Neural cell (in vitro differentiated cells): ENCODE measurements around the gene FBXO11. TPM values are rescaled to one million over a fixed set of nuclear protein-coding genes. Genes with fewer than 3 reads are reported as not detected.
"Not testable (repeated sequence)": the region's sequence is repeated elsewhere in the genome, so short reads cannot be mapped to it uniquely, and the experiment has no call there.

Experiments
- H2AFZ ChIP-seq: fragments of 200-600, 300-800 bp; sonication (generic), shearing (Covaris generic); 2 replicates; pipeline ENCODE4 v1.6.0; 2014; ENCODE audit warnings: low read depth, mild to moderate bottlenecking, antibody characterized with exemption, low read length, moderate library complexity
- H3F3A ChIP-seq: fragments of 200-600 bp; shearing (Covaris generic); 2 replicates; pipeline ENCODE4 v1.6.1; 2016; ENCODE audit warnings: mild to moderate bottlenecking, moderate library complexity, mixed read lengths, antibody characterized with exemption, low read length; ENCODE audit not compliant: insufficient read depth, poor library complexity, severe bottlenecking
- H3K27ac ChIP-seq: fragments of 200-600, 300-800 bp; sonication (generic), shearing (Covaris generic); 2 replicates; pipeline ENCODE4 v1.5.1; 2014; ENCODE audit warnings: mild to moderate bottlenecking, low read length, moderate library complexity
- H3K27me3 ChIP-seq: fragments of 300-800, 200-600 bp; sonication (generic), shearing (Covaris generic); 2 replicates; pipeline ENCODE4 v1.6.0; 2014; ENCODE audit warnings: mild to moderate bottlenecking, low read depth, low read length, moderate library complexity; ENCODE audit not compliant: insufficient read depth
- H3K36me3 ChIP-seq: fragments of 300-800, 200-600 bp; sonication (generic), shearing (Covaris generic); 2 replicates; pipeline ENCODE4 v1.5.1; 2014; ENCODE audit warnings: mild to moderate bottlenecking, antibody characterized with exemption, low read length, moderate library complexity; ENCODE audit not compliant: insufficient read depth
- H3K4me2 ChIP-seq: fragments of 300-800, 200-600 bp; sonication (generic), shearing (Covaris generic); 2 replicates; pipeline ENCODE4 v1.6.0; 2014; ENCODE audit warnings: mild to moderate bottlenecking, low read length
- H3K4me3 ChIP-seq: fragments of 300-800, 200-600 bp; sonication (generic), shearing (Covaris generic); 2 replicates; pipeline ENCODE4 v1.5.1; 2014; ENCODE audit warnings: mild to moderate bottlenecking, low read length, moderate library complexity
- H3K79me2 ChIP-seq: fragments of 200-600 bp; shearing (Covaris generic); replicated peaks from 2 replicates; pipeline ENCODE4 v1.6.0; 2014; ENCODE audit warnings: mild to moderate bottlenecking, low read length, moderate library complexity; ENCODE audit not compliant: insufficient read depth
- H3K9ac ChIP-seq: fragments of 300-800, 200-600 bp; sonication (generic), shearing (Covaris generic); 2 replicates; pipeline ENCODE4 v1.6.1; 2016; ENCODE audit warnings: mild to moderate bottlenecking, low read length, mixed read lengths
- H3K9me2 ChIP-seq: fragments of 200-600 bp; shearing (Covaris generic); 2 replicates; pipeline ENCODE4 v1.6.1; 2016; ENCODE audit warnings: mild to moderate bottlenecking, low read length, mixed read lengths; ENCODE audit not compliant: insufficient read depth
- H3K9me3 ChIP-seq: fragments of 200-600, 300-800 bp; sonication (generic), shearing (Covaris generic); 2 replicates; pipeline ENCODE4 v1.6.1; 2016; ENCODE audit warnings: mild to moderate bottlenecking, mixed run types, low read length, moderate library complexity, mixed read lengths
- H4K20me1 ChIP-seq: fragments of 200-600 bp; shearing (Covaris generic); 2 replicates; pipeline ENCODE4 v1.6.1; 2016; ENCODE audit warnings: mild to moderate bottlenecking, mixed run types; ENCODE audit not compliant: insufficient read depth
- EP300 ChIP-seq: fragments of 450-650 bp; conservative IDR thresholded peaks from 2 replicates; pipeline ENCODE4 v1.6.1; 2014; ENCODE audit warnings: antibody characterized with exemption, mild to moderate bottlenecking, moderate library complexity; ENCODE audit not compliant: poor library complexity, severe bottlenecking
- EZH2 ChIP-seq: fragments of 200-600, 300-800 bp; shearing (Covaris generic), sonication (generic); IDR thresholded peaks from 2 replicates; pipeline ENCODE4 v1.6.1; 2014; ENCODE audit warnings: antibody characterized with exemption, low read length, borderline replicate concordance, mild to moderate bottlenecking; ENCODE audit not compliant: insufficient read depth, poor library complexity, severe bottlenecking
- MXI1 ChIP-seq: fragments of 450-650 bp; conservative IDR thresholded peaks from 2 replicates; pipeline ENCODE4 v1.6.1; 2014; ENCODE audit warnings: antibody characterized with exemption, mild to moderate bottlenecking; ENCODE audit not compliant: poor library complexity, severe bottlenecking
- POLR2AphosphoS5 ChIP-seq: IDR thresholded peaks from 2 replicates; pipeline ENCODE4 v1.6.1; 2012
- RAD21 ChIP-seq: fragments of 450-650 bp; conservative IDR thresholded peaks from 2 replicates; pipeline ENCODE4 v1.6.1; 2014; ENCODE audit warnings: antibody characterized with exemption, mild to moderate bottlenecking, moderate library complexity
- SMC3 ChIP-seq: fragments of 450-650 bp; conservative IDR thresholded peaks from 2 replicates; pipeline ENCODE4 v1.6.1; 2014; ENCODE audit warnings: antibody characterized with exemption, mild to moderate bottlenecking, moderate library complexity; ENCODE audit not compliant: poor library complexity
- TAF1 ChIP-seq: IDR thresholded peaks from 2 replicates; pipeline ENCODE4 v1.6.1; 2012; ENCODE audit warnings: low read depth
- polyA plus RNA-seq: library from polyadenylated mRNA; depleted of rRNA; stranded (reverse); fragments of >200 nt; gene quantifications from 2 replicates; pipeline ENCODE4 v1.2.3, GENCODE V29; 2014
- TF ChIP-seq, protein P1 (sequence below): IDR thresholded peaks from 2 replicates; pipeline ENCODE4 v1.6.1; 2012; ENCODE audit warnings: borderline replicate concordance
- TF ChIP-seq, protein P2 (sequence below): fragments of 450-650 bp; IDR thresholded peaks from 2 replicates; pipeline ENCODE4 v1.5.1; 2014; ENCODE audit warnings: antibody characterized with exemption, mild to moderate bottlenecking, moderate library complexity; ENCODE audit not compliant: poor library complexity, severe bottlenecking

Gene FBXO11
- polyA plus RNA-seq, 1 donor from 2014 or later: 132 TPM

DNA sequence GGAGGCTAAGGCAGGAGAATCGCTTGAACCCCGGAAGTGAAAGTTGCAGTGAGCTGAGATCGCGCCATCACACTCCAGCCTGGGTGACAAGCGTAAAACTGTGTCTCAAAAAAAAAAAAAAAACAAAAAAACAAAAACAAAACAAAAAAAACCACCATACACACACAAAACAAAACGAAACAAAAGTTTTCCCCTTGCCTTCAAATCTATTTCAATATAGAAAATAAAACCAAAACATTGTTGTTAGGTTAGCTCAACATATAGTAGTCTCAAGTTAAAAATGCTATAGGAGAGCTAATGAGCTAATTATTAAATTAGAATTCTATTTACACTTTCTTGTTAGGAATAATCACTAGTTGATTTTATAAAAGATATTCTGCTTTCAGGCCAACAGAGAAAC is 43.3 kb downstream of the FBXO11 start:
- H3K4me3 ChIP-seq: no peak overlapping the region
- no peak overlapping the region for H2AFZ ChIP-seq
- no peaks in the 10 kb centered on the region for H3K9me2 ChIP-seq
- TF ChIP-seq, protein P1, sequence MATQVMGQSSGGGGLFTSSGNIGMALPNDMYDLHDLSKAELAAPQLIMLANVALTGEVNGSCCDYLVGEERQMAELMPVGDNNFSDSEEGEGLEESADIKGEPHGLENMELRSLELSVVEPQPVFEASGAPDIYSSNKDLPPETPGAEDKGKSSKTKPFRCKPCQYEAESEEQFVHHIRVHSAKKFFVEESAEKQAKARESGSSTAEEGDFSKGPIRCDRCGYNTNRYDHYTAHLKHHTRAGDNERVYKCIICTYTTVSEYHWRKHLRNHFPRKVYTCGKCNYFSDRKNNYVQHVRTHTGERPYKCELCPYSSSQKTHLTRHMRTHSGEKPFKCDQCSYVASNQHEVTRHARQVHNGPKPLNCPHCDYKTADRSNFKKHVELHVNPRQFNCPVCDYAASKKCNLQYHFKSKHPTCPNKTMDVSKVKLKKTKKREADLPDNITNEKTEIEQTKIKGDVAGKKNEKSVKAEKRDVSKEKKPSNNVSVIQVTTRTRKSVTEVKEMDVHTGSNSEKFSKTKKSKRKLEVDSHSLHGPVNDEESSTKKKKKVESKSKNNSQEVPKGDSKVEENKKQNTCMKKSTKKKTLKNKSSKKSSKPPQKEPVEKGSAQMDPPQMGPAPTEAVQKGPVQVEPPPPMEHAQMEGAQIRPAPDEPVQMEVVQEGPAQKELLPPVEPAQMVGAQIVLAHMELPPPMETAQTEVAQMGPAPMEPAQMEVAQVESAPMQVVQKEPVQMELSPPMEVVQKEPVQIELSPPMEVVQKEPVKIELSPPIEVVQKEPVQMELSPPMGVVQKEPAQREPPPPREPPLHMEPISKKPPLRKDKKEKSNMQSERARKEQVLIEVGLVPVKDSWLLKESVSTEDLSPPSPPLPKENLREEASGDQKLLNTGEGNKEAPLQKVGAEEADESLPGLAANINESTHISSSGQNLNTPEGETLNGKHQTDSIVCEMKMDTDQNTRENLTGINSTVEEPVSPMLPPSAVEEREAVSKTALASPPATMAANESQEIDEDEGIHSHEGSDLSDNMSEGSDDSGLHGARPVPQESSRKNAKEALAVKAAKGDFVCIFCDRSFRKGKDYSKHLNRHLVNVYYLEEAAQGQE: no peak
- TF ChIP-seq TAF1 (no peak), SMC3 (no peak), EP300 (no peak)
- H3K9ac ChIP-seq: no peak overlapping the region
- H3F3A ChIP-seq: no peaks in the 10 kb centered on the region
- peaks cover 91% of the 10 kb centered on the region for H3K79me2 ChIP-seq
- H4K20me1 ChIP-seq: peaks cover 20% of the 10 kb centered on the region
- no peak overlapping the region for H3K4me2 ChIP-seq
- no peak overlapping the region for H3K27ac ChIP-seq
- no peaks in the 10 kb centered on the region for H3K9me3 ChIP-seq
- no peaks in the 10 kb centered on the region for H3K27me3 ChIP-seq
- H3K36me3 ChIP-seq: no peaks in the 10 kb centered on the region

DNA sequence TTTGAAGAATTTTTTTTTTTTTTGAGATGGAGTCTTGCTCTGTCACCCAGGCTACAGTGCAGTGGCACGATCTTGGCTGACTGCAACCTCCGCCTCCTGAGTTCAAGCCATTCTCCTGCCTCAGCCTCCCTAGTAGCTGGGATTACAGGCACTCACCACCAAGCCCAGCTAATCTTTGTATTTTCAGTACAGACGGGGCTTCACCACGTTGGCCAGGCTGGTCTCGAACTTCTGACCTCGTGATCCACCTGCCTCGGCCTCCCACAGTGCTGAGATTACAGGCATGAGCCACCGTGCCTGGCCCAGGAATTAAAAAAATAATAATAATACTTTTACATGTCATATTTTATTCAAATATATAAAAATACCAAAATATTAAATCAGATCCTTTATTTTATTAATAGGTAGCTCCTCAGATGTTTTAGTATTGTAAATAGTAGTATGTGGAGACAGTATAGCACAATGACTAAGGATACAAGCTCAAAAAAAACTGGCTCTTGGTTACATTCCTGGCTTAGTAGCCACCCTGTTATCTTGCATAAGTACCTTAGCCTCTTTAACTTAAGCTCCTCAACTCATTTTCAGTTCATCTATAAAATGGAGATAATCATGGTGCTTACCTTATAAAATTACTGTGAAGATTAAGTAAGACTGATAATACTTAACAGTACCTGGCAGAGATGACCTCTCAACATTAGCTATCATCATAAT is 53.1 kb downstream of the FBXO11 start:
- not testable (repeated sequence) for H3K27ac ChIP-seq, H2AFZ ChIP-seq, H3K27me3 ChIP-seq, H3F3A ChIP-seq, H3K36me3 ChIP-seq, H3K9me2 ChIP-seq, H3K9me3 ChIP-seq, H3K4me2 ChIP-seq, H3K9ac ChIP-seq, H3K4me3 ChIP-seq
- Histone ChIP-seq H4K20me1 (peaks cover 26% of the 10 kb centered on the region), H3K79me2 (peaks cover 96% of the 10 kb centered on the region)

DNA sequence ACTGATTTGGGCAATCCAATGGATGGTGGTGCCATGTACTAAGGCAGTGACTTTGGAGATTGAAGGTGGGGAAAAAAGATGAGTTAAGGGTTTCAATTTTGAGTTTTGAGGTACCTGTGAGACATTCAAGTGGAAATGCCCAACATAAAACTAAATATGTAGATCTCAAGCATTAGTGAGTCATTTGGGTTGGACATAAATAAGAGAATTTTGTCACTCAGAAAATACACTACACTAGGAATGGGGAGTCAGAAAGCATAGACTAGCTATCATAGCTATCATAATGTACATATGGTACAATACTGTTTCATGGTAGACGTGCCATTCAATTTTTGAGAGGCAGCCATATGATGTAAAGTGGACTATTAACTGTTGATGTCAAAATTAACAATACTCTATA is 56.1 kb downstream of the FBXO11 start:
- H3K4me3 ChIP-seq: no peak overlapping the region
- H3K79me2 ChIP-seq: peaks cover 91% of the 10 kb centered on the region
- H3F3A ChIP-seq: no peaks in the 10 kb centered on the region
- H3K27me3 ChIP-seq: no peaks in the 10 kb centered on the region
- TF ChIP-seq SMC3 (no peak), RAD21 (no peak), EZH2 (no peak), TAF1 (no peak), POLR2AphosphoS5 (no peak), MXI1 (no peak), EP300 (no peak)
- TF ChIP-seq, protein P2, sequence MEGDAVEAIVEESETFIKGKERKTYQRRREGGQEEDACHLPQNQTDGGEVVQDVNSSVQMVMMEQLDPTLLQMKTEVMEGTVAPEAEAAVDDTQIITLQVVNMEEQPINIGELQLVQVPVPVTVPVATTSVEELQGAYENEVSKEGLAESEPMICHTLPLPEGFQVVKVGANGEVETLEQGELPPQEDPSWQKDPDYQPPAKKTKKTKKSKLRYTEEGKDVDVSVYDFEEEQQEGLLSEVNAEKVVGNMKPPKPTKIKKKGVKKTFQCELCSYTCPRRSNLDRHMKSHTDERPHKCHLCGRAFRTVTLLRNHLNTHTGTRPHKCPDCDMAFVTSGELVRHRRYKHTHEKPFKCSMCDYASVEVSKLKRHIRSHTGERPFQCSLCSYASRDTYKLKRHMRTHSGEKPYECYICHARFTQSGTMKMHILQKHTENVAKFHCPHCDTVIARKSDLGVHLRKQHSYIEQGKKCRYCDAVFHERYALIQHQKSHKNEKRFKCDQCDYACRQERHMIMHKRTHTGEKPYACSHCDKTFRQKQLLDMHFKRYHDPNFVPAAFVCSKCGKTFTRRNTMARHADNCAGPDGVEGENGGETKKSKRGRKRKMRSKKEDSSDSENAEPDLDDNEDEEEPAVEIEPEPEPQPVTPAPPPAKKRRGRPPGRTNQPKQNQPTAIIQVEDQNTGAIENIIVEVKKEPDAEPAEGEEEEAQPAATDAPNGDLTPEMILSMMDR: no peak
- TF ChIP-seq, protein P1: no peak
- no peak overlapping the region for H3K27ac ChIP-seq
- no peak overlapping the region for H3K9ac ChIP-seq
- H3K9me3 ChIP-seq: no peaks in the 10 kb centered on the region
- no peaks in the 10 kb centered on the region for H3K9me2 ChIP-seq
- H3K4me2 ChIP-seq: no peak overlapping the region
- no peak overlapping the region for H2AFZ ChIP-seq
- H3K36me3 ChIP-seq: no peaks in the 10 kb centered on the region
- H4K20me1 ChIP-seq: peaks cover 25% of the 10 kb centered on the region
